Transverse colon (tissue), 4 donors: ENCODE measurements around the gene CCDC12. TPM values are rescaled to one million over a fixed set of nuclear protein-coding genes. Genes with fewer than 3 reads are reported as not detected.

Experiments used
- DNase-seq: peaks from one replicate; pipeline ENCODE4 v3.0.0-alpha.2; 2019
- H3K27ac ChIP-seq, 4 donors: fragments of 200-600 bp; sonication (generic); 2 replicates each; pipeline ENCODE4 v1.5.1; 2016 to 2018; ENCODE audit warnings: inconsistent platforms in 4 of 4
- H3K27me3 ChIP-seq: fragments of 200-600 bp; sonication (generic); 2 replicates; pipeline ENCODE4 v1.5.1; 2017; ENCODE audit warnings: inconsistent platforms
- H3K36me3 ChIP-seq, 4 donors: fragments of 200-600 bp; sonication (generic); 2 replicates each; pipeline ENCODE4 v1.5.1; 2017 to 2019; ENCODE audit warnings: inconsistent platforms in 4 of 4
- H3K4me1 ChIP-seq, 4 donors: fragments of 200-600 bp; sonication (generic); 2 replicates each; pipeline ENCODE4 v1.5.1; 2017 to 2020; ENCODE audit warnings: inconsistent platforms in 4 of 4
- H3K4me3 ChIP-seq, 4 donors: fragments of 200-600 bp; sonication (generic); 1 replicate in 1 of 4; 2 replicates in 3 of 4; pipeline versions ENCODE4 v1.5.1 to v1.6.1; 2017 to 2019; ENCODE audit warnings: inconsistent platforms in 4 of 4
- H3K9me3 ChIP-seq, 2 donors: fragments of 200-600 bp; sonication (generic); 2 replicates each; pipeline ENCODE4 v1.5.1; 2017 to 2019; ENCODE audit warnings: inconsistent platforms in 2 of 2
- CTCF ChIP-seq, 5 experiments: fragments of 200-600 bp in 3 of 5; fragments of 450-650 bp in 2 of 5; sonication (generic) in 3 of 5; IDR thresholded peaks; 1 replicate in 2 of 5; 2 replicates in 3 of 5; pipeline ENCODE4 v1.5.1; 2016 to 2017; ENCODE audit warnings: antibody characterized with exemption in 5 of 5, inconsistent platforms in 3 of 5, mild to moderate bottlenecking in 2 of 5, moderate library complexity in 1 of 5
- EP300 ChIP-seq: sonication (generic); formaldehyde crosslinking; IDR thresholded peaks from one replicate; pipeline ENCODE4 v1.6.1; 2017; ENCODE audit warnings: antibody characterized with exemption, low read depth
- POLR2A ChIP-seq: fragments of 450-650 bp; IDR thresholded peaks from one replicate; pipeline ENCODE4 v1.6.1; 2016; ENCODE audit warnings: antibody characterized with exemption, mild to moderate bottlenecking, moderate library complexity
- POLR2AphosphoS5 ChIP-seq, 3 donors: sonication (generic); formaldehyde crosslinking; IDR thresholded peaks; one replicate each; pipeline ENCODE4 v1.6.1; 2016; ENCODE audit warnings: antibody characterized with exemption in 3 of 3
- WGBS, 2 donors: methylation state at CpG; one replicate each; pipeline ENCODE4 v1.1.5; 2018; ENCODE audit warnings: low coverage in 1 of 2; 5-methylcytosine and 5-hydroxymethylcytosine counted together
- in situ Hi-C, 4 donors: fragments of 200-750 bp; cut with MboI; loops; one replicate each; pipeline versions ENCODE4 v1.15.0 to v1.15.1; 2017; ENCODE audit warnings: low sequenced_read_pairs in 3 of 4, low pct_ligation_motif_present in 1 of 4, low pct_unique_long_range_greater_than_20kb in 1 of 4
- intact Hi-C: fragments of 100-400 bp; cut with DNase I; formaldehyde crosslinking; loops from one replicate; pipeline ENCODE4 v1.15.1; 2023; ENCODE audit warnings: low total_unique reads
- total RNA-seq, 4 donors: library from RNA; depleted of rRNA; stranded (reverse); fragments of >200 nt; gene quantifications; one replicate each; pipeline ENCODE4 v1.1.0, GENCODE V29; 2016

The CCDC12 gene
- total RNA-seq, 4 donors from 2014 or later: 50.1 to 72.9 (median 53.0) TPM

DNA sequence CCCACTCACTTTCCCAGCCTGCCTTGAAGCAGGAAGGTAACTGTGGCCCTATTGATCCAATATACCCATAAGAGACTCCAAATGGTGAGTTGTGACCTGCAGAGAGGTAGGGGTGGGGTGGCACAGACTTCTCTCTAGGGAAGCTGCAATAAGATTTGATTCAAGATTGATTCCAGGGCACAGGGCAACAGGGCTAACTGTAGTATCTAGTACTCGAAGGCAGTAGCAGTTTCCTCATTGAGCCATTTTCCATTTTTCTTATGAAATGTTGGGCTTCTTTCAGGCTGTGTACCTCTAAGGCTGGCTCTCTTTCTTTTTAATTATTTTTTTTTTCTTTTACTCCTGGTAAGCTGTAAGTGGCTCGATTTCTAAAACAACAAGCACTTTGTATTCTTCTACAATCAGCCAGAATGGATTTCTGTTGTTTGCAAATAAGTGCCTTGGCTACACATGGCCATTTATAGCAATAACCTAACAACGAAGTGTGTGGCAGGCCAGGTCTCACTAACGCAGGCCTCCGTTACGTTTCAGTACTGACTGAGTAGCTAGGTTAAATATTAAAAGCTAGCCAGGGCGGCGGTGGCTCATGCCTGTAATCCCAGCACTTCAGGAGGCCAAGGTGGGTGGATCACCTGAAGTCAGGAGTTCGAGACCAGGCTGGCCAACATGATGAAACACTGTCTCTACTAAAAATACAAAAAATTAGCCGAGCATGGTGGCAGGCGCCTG lies 19.3 kb downstream of the CCDC12 start:
- Histone ChIP-seq H3K9me3 (no peaks in the 10 kb centered on the region), H3K4me3 (no peak overlapping the region), H3K36me3 (no peaks in the 10 kb centered on the region), H3K4me1 (peaks cover 57 to 91% (median 71%) of the 10 kb centered on the region in 4 donors), H3K27ac (peak overlapping the region; percentile 16 to 61 (median 40)), H3K27me3 (no peaks in the 10 kb centered on the region)
- TF ChIP-seq EP300 (no peak), POLR2A (no peak), POLR2AphosphoS5 (IDR thresholded peaks at IDR 0.05) (no peak), CTCF (IDR thresholded peaks at IDR 0.05) (no peak)
- in situ Hi-C loops (no loop called here), intact Hi-C loops (no loop called here)
- WGBS, 2 donors: 28 to 58% methylated on average over 2 to 11 of the region's 11 CpGs
- DNase-seq: peak; percentile 37

DNA sequence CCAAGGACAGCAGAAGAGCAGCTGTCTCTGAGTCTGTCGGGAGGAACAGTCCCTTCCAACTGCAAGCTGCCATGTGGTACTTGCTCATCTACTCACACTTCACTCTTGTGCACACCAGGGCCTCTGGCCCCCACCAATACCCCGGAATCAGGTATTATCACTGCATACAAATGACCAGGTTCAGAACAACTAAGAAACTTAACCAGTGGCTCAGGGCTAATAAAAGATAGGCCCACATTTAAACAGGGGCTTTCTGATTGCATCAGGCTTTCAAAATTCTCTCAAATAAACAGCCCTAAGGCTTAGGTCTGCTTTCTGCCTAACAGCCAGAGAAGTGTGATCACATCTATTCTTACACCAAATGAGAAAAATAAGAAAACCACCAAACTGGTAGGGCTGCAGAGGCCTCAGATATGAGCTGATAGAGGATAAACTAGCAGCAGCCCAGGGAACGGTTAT lies 20.7 kb downstream of the CCDC12 start:
- Histone ChIP-seq H3K4me1 (peaks cover 52 to 87% (median 61%) of the 10 kb centered on the region in 4 donors), H3K9me3 (no peaks in the 10 kb centered on the region), H3K27ac (peak overlapping the region in 2 of 4 donors; percentile 6 to 61), H3K36me3 (no peaks in the 10 kb centered on the region), H3K4me3 (no peak overlapping the region), H3K27me3 (no peaks in the 10 kb centered on the region)
- WGBS, 2 donors: 59 to 83% methylated on average over 1 to 3 of the region's 3 CpGs
- intact Hi-C loops: no loop called here
- TF ChIP-seq POLR2AphosphoS5 (IDR thresholded peaks at IDR 0.05): no peak
- no peak for TF ChIP-seq CTCF (IDR thresholded peaks at IDR 0.05)
- no peak for TF ChIP-seq EP300
- TF ChIP-seq POLR2A: no peak
- peak; percentile 5 for DNase-seq
- in situ Hi-C loops: no loop called here

DNA sequence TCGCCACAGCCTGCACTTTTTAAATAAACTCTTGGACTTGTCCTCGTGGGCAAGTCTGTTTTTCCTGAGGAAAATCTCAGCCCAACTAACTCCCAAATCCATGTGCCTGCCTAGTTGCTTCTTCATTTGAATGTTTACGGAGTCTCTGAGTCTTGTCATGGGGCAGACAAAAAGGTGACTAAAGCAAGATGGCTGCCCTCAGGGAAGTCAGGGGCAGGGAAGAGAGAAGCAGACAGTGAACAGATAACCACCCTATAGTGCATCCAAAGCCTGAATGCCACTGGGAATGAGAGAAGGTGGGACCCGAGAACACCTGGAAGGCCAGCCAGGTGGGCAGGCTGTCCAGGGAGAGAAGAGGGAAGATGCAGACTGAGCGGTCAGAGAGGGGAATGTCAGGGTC lies 21.4 kb downstream of the CCDC12 start:
- Histone ChIP-seq H3K9me3 (no peaks in the 10 kb centered on the region), H3K36me3 (no peaks in the 10 kb centered on the region), H3K27me3 (no peaks in the 10 kb centered on the region), H3K4me1 (peaks cover 52 to 87% (median 60%) of the 10 kb centered on the region in 4 donors), H3K27ac (peak overlapping the region in 1 of 4 donors; percentile 6), H3K4me3 (no peak overlapping the region)
- intact Hi-C loops (no loop called here), in situ Hi-C loops (no loop called here)
- no peak for TF ChIP-seq CTCF (IDR thresholded peaks at IDR 0.05)
- TF ChIP-seq POLR2AphosphoS5 (IDR thresholded peaks at IDR 0.05): no peak
- TF ChIP-seq POLR2A: no peak
- no peak for TF ChIP-seq EP300
- 87 to 88% methylated on average over 1 to 5 of the region's 5 CpGs for WGBS, 2 donors
- peak; percentile 5 for DNase-seq

- no peak overlapping the region for H3K4me3 ChIP-seq
- H3K4me1 ChIP-seq: peaks cover 52 to 87% (median 61%) of the 10 kb centered on the region in 4 donors
- H3K36me3 ChIP-seq: no peaks in the 10 kb centered on the region
- H3K9me3 ChIP-seq: no peaks in the 10 kb centered on the region
- intact Hi-C loops (no loop called here), in situ Hi-C loops (no loop called here)
- TF ChIP-seq EP300: no peak
- no peak for TF ChIP-seq POLR2A
- no peak for TF ChIP-seq CTCF (IDR thresholded peaks at IDR 0.05)
- no peak for TF ChIP-seq POLR2AphosphoS5 (IDR thresholded peaks at IDR 0.05)
- H3K27ac ChIP-seq: no peak overlapping the region
- 80% methylated on average over 3 of the region's 3 CpGs; no CpG with 5 or more reads in 1 of the 2 donors for WGBS, 2 donors
- DNase-seq: no peak
- no peaks in the 10 kb centered on the region for H3K27me3 ChIP-seq
These were observed 22.4 kb downstream of the CCDC12 start for GRCh38 chr3:46954178-46954577.
